Smooth muscle cell of the umbilical artery (primary cell): ENCODE data around the gene SPATA2. TPM values are rescaled to one million over a fixed set of nuclear protein-coding genes. Genes with fewer than 3 reads are reported as not detected.

ENCODE experiments used
- total RNA-seq: library from RNA; depleted of rRNA; stranded (reverse); fragments of >200 nt; gene quantifications from 2 replicates; pipeline ENCODE4 v1.2.3, GENCODE V29; 2014

Gene SPATA2
- total RNA-seq: 1.8 and 3.0 TPM in 2 replicates

GRCh38 chr20:49915380-49916145, at the start of gene SPATA2:
TSS of gene SPATA2 (minus strand) at chr20:49915529. CDS start at chr20:49908490, 7,039 bp downstream.

GRCh38 chr20:49936153-49937026, 21.1 kb upstream of the SPATA2 start, which contains the start of gene RNF114:
TSS of gene RNF114 (plus strand) at chr20:49936397. CDS start at chr20:49936413, 16 bp downstream.

Other genes with a start within 250 kb of the SPATA2 start
- gene B4GALT5, start 201.7 kb downstream of the SPATA2 start, total RNA-seq: 66.3 and 78.1 TPM in 2 replicates
- gene SLC9A8, start 102.7 kb downstream of the SPATA2 start, total RNA-seq: 5.3 and 9.1 TPM in 2 replicates
- 91.7 and 124 TPM in 2 replicates for gene RNF114, start 20.9 kb upstream of the SPATA2 start, total RNA-seq
- 0.30 and 0.69 TPM in 2 replicates for gene SNAI1, start 67.5 kb upstream of the SPATA2 start, total RNA-seq
- 35.6 and 74.7 TPM in 2 replicates for gene UBE2V1, start 197.6 kb upstream of the SPATA2 start, total RNA-seq
- 15.3 and 15.4 TPM in 2 replicates for gene PEDS1, start 238.2 kb upstream of the SPATA2 start, total RNA-seq